ENCODE data around the gene SELENON. TPM values are rescaled to one million over a fixed set of nuclear protein-coding genes. Genes with fewer than 3 reads are reported as not detected.

Gene SELENON
- total and polyA plus RNA-seq, 10 of the 15 experiments (the other 5 are each of a cell fraction or from before 2014, with no cell fraction given) = 0.07 to 5.1 (median 0.80) TPM

DNA sequence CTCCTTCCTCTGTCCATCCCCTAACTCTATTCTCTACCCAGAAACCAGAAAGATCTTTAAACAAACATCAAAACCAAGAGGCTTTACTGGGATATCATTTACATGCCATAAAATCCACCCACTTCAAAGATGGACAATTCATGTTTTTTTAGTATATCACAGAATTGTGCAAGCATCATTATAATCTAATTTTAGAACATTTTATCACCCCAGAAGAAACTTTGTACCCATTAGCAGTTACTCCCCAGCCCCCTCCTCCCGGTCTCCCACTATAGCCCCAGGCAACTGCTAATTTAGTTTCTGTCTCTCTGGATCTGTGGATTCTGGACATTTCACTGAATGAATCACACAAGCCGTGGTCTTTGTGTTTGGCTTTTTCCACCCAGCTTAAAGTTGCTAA is 4.8 kb upstream of the SELENON start (continued):
- no peak for TF ChIP-seq ZZZ3 (IDR thresholded peaks at IDR 0.05; ENCODE audit: control insufficient read depth, insufficient read length, low read depth)
- TF ChIP-seq, protein P1, sequence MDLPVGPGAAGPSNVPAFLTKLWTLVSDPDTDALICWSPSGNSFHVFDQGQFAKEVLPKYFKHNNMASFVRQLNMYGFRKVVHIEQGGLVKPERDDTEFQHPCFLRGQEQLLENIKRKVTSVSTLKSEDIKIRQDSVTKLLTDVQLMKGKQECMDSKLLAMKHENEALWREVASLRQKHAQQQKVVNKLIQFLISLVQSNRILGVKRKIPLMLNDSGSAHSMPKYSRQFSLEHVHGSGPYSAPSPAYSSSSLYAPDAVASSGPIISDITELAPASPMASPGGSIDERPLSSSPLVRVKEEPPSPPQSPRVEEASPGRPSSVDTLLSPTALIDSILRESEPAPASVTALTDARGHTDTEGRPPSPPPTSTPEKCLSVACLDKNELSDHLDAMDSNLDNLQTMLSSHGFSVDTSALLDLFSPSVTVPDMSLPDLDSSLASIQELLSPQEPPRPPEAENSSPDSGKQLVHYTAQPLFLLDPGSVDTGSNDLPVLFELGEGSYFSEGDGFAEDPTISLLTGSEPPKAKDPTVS (IDR thresholded peaks at IDR 0.05; ENCODE audit: low read depth, low read length) = no peak

DNA sequence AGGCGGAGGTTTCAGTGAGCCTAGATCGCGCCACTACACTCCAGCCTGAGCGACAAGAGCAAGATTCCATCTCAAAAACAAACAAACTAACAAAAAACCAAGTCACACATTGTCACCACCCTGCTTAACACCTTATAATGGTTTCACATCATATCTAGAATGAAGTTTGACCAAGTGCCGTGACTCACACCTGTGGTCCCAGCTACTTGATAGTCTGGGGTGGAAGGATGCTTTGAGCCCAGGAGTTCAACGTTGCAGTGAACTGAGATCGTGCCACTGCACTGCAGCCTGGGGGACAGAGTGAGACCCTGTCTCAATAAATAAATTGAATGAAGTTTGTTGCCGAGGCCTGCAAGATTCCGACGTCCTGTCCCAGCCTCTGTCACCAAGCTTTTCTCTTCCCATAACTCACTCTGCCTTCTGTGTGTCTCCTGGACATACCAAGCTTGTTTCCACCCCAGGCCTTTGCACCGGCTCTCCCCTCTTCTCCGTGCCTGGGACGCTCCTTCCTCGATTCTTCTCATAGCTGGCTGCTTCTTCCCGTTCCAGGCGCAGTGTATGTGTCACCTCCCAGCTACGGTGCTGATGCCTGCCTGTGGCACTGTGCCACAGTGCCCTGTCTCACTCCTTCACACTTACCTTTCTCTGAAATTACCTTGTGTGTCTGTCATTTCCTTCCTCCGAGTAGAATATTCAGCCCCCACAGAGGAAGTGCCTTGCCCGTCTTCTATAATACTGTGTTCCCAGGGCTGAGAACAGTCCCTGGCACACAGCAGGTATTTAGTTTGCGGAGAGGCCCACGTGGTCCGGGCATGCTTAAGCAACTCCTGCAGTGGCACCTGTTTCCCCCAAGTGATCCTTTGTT is 3.8 kb upstream of the SELENON start:
- BruUV-seq (replicated peaks) = no TSS peak
- Histone ChIP-seq H3K27ac (ENCODE audit: control insufficient read depth, insufficient read depth) (no peak overlapping the region), H3K79me2 (ENCODE audit: control insufficient read depth, insufficient read depth, low read length) (no peaks in the 10 kb centered on the region), H3K9ac (ENCODE audit: control insufficient read depth, insufficient read depth, low read length) (no peak overlapping the region), H2AFZ (ENCODE audit: control insufficient read depth, low read depth, low read length) (no peak overlapping the region), H3K27me3 (replicated peaks in 1 of 2; ENCODE audit: control insufficient read depth in 2 of 2, insufficient read depth in 2 of 2, low read length in 1 of 2) (no peaks in the 10 kb centered on the region; a peak in 1 of 4 replicates), H3K4me3 (no peak overlapping the region), H3K9me3 (replicated peaks; ENCODE audit: control insufficient read depth, insufficient read depth, low read length) (no peaks in the 10 kb centered on the region; the same call in 2 of the 3 replicates), H3K36me3 (ENCODE audit: control insufficient read depth in 2 of 2, insufficient read depth in 2 of 2, low read length in 1 of 2) (no peaks in the 10 kb centered on the region), H3K4me2 (ENCODE audit: control insufficient read depth, insufficient read depth) (no peak overlapping the region), H4K20me1 (ENCODE audit: control insufficient read depth, insufficient read depth) (no peaks in the 10 kb centered on the region), H3K4me1 (ENCODE audit: control insufficient read depth, insufficient read depth, low read length) (no peaks in the 10 kb centered on the region; the same call in 1 of the 2 replicates)
- RAD21 ChIA-PET (ENCODE audit: unreplicated experiment) = interaction anchor here (0.6 to 2.0 kb wide), 2 partner anchors 187 to 867 kb away, joined by 3 to 6 read pairs; no protein-coding TSS in a partner anchor
- intact Hi-C loops (cut with micrococcal nuclease; ENCODE audit: unreplicated experiment) = loop anchor here (2.0 to 5.0 kb wide), 2 partner anchors 185 to 294 kb away; no protein-coding TSS in a partner anchor
- SMC1A ChIA-PET (ENCODE audit: uncharacterized antibody, unreplicated experiment) = interaction anchor here (1.2 to 1.4 kb wide), 2 partner anchors 9 to 187 kb away, joined by 6 to 7 read pairs; no protein-coding TSS in a partner anchor
- ATAC-seq = no peak
- 62% methylated on average over 22 of the region's 22 CpGs for WGBS (ENCODE audit: insufficient coverage, insufficient replicate concordance, low lambda C conversion rate, missing lambda C conversion rate)
- in situ Hi-C loops (cut with MboI) = loop anchor here (5.0 kb wide), 1 partner anchor 184 kb away; no protein-coding TSS in a partner anchor
- peak; percentile 23 for FAIRE-seq
- no peak for DNase-seq (ENCODE audit: low read depth, low spot score)
- CTCF ChIA-PET = interaction anchor here (0.7 to 8.4 kb wide), 10 partner anchors 15 to 309 kb away, joined by 3 to 63 read pairs (median 3); no protein-coding TSS in a partner anchor
- POLR2A ChIA-PET = no interaction called here
- TF ChIP-seq, protein P2, sequence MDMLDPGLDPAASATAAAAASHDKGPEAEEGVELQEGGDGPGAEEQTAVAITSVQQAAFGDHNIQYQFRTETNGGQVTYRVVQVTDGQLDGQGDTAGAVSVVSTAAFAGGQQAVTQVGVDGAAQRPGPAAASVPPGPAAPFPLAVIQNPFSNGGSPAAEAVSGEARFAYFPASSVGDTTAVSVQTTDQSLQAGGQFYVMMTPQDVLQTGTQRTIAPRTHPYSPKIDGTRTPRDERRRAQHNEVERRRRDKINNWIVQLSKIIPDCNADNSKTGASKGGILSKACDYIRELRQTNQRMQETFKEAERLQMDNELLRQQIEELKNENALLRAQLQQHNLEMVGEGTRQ (IDR thresholded peaks at IDR 0.05; ENCODE audit: borderline replicate concordance, low read depth, low read length) = no peak
- TF ChIP-seq SREBF2 (IDR thresholded peaks at IDR 0.05; ENCODE audit: low read length) (no peak), CBFB (IDR thresholded peaks at IDR 0.05; ENCODE audit: low read depth) (no peak), ZNF207 (IDR thresholded peaks at IDR 0.05; ENCODE audit: borderline replicate concordance) (no peak), POLR2AphosphoS5 (IDR thresholded peaks at IDR 0.05; ENCODE audit: low read length) (no peak), KLF5 (IDR thresholded peaks at IDR 0.05; ENCODE audit: partially characterized antibody) (no peak)
- TF ChIP-seq, protein P3, sequence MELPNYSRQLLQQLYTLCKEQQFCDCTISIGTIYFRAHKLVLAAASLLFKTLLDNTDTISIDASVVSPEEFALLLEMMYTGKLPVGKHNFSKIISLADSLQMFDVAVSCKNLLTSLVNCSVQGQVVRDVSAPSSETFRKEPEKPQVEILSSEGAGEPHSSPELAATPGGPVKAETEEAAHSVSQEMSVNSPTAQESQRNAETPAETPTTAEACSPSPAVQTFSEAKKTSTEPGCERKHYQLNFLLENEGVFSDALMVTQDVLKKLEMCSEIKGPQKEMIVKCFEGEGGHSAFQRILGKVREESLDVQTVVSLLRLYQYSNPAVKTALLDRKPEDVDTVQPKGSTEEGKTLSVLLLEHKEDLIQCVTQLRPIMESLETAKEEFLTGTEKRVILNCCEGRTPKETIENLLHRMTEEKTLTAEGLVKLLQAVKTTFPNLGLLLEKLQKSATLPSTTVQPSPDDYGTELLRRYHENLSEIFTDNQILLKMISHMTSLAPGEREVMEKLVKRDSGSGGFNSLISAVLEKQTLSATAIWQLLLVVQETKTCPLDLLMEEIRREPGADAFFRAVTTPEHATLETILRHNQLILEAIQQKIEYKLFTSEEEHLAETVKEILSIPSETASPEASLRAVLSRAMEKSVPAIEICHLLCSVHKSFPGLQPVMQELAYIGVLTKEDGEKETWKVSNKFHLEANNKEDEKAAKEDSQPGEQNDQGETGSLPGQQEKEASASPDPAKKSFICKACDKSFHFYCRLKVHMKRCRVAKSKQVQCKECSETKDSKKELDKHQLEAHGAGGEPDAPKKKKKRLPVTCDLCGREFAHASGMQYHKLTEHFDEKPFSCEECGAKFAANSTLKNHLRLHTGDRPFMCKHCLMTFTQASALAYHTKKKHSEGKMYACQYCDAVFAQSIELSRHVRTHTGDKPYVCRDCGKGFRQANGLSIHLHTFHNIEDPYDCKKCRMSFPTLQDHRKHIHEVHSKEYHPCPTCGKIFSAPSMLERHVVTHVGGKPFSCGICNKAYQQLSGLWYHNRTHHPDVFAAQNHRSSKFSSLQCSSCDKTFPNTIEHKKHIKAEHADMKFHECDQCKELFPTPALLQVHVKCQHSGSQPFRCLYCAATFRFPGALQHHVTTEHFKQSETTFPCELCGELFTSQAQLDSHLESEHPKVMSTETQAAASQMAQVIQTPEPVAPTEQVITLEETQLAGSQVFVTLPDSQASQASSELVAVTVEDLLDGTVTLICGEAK (IDR thresholded peaks at IDR 0.05; ENCODE audit: borderline replicate concordance) = no peak
- TF ChIP-seq, protein P4, sequence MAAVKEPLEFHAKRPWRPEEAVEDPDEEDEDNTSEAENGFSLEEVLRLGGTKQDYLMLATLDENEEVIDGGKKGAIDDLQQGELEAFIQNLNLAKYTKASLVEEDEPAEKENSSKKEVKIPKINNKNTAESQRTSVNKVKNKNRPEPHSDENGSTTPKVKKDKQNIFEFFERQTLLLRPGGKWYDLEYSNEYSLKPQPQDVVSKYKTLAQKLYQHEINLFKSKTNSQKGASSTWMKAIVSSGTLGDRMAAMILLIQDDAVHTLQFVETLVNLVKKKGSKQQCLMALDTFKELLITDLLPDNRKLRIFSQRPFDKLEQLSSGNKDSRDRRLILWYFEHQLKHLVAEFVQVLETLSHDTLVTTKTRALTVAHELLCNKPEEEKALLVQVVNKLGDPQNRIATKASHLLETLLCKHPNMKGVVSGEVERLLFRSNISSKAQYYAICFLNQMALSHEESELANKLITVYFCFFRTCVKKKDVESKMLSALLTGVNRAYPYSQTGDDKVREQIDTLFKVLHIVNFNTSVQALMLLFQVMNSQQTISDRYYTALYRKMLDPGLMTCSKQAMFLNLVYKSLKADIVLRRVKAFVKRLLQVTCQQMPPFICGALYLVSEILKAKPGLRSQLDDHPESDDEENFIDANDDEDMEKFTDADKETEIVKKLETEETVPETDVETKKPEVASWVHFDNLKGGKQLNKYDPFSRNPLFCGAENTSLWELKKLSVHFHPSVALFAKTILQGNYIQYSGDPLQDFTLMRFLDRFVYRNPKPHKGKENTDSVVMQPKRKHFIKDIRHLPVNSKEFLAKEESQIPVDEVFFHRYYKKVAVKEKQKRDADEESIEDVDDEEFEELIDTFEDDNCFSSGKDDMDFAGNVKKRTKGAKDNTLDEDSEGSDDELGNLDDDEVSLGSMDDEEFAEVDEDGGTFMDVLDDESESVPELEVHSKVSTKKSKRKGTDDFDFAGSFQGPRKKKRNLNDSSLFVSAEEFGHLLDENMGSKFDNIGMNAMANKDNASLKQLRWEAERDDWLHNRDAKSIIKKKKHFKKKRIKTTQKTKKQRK (IDR thresholded peaks at IDR 0.05; ENCODE audit: low read depth, low read length) = no peak

All from GM12878 (cell line).